HepG2 (cell line): ENCODE data around the gene SLC25A22. TPM values are rescaled to one million over a fixed set of nuclear protein-coding genes. Genes with fewer than 3 reads are reported as not detected.
A peak's percentile ranks its signal among the peaks of the same experiment; 100 is the strongest.

ENCODE experiments used
- ELK4 ChIP-seq: sonication (generic); formaldehyde crosslinking; IDR thresholded peaks from 2 replicates; pipeline ENCODE4 v1.9.0; 2021; ENCODE audit warnings: missing genetic modification reagents, borderline replicate concordance
- ESRRA ChIP-seq: sonication (generic); formaldehyde crosslinking; IDR thresholded peaks from 2 replicates; pipeline ENCODE4 v1.5.1; 2020; ENCODE audit warnings: mild to moderate bottlenecking, low read depth, missing genetic modification reagents
- GATAD2A ChIP-seq: IDR thresholded peaks from 2 replicates; pipeline ENCODE4 v1.6.1; 2016
- HNF4A ChIP-seq: sonication (generic); formaldehyde crosslinking; IDR thresholded peaks from 2 replicates; pipeline ENCODE4 v1.4.0; 2020; ENCODE audit warnings: missing genetic modification reagents
- MED8 ChIP-seq: sonication (generic); formaldehyde crosslinking; IDR thresholded peaks from 2 replicates; pipeline ENCODE4 v1.8.1; 2023; ENCODE audit warnings: mild to moderate bottlenecking, missing genetic modification reagents; ENCODE audit not compliant: insufficient replicate concordance
- MXI1 ChIP-seq: IDR thresholded peaks from 3 replicates; pipeline ENCODE4 v1.6.1; 2012; ENCODE audit warnings: low read depth, low read length, inconsistent platforms, borderline replicate concordance
- MYC ChIP-seq: sonication (generic); formaldehyde crosslinking; IDR thresholded peaks from 2 replicates; pipeline ENCODE4 v1.9.0; 2021; ENCODE audit warnings: missing genetic modification reagents, borderline replicate concordance
- PHB2 ChIP-seq: fragments of 450-650 bp; IDR thresholded peaks from 2 replicates; pipeline ENCODE4 v1.6.1; 2018; ENCODE audit not compliant: partially characterized antibody
- SMAD3 ChIP-seq: sonication (generic); formaldehyde crosslinking; IDR thresholded peaks from 2 replicates; pipeline ENCODE4 v1.4.0; 2020; ENCODE audit warnings: missing genetic modification reagents
- SP5 ChIP-seq: IDR thresholded peaks from 2 replicates; pipeline ENCODE4 v1.6.1; 2016; ENCODE audit warnings: low read depth, borderline replicate concordance
- THAP11 ChIP-seq: IDR thresholded peaks from 2 replicates; pipeline ENCODE4 v1.6.1; 2016; ENCODE audit warnings: missing biosample characterization, missing genetic modification reagents
- ZBTB21 ChIP-seq: sonication (generic); formaldehyde crosslinking; IDR thresholded peaks from 2 replicates; pipeline ENCODE4 v1.4.0; 2020; ENCODE audit warnings: missing genetic modification reagents
- ZFX ChIP-seq: sonication (generic); formaldehyde crosslinking; IDR thresholded peaks from 2 replicates; pipeline ENCODE4 v1.4.0; 2020; ENCODE audit warnings: mild to moderate bottlenecking, low read depth, missing genetic modification reagents, moderate library complexity
- ZNF451 ChIP-seq: sonication (generic); formaldehyde crosslinking; IDR thresholded peaks from 2 replicates; pipeline ENCODE4 v1.5.0; 2020; ENCODE audit warnings: mild to moderate bottlenecking, missing genetic modification reagents
- ZNF546 ChIP-seq: sonication (generic); formaldehyde crosslinking; conservative IDR thresholded peaks from 2 replicates; pipeline ENCODE4 v1.8.1; 2023; ENCODE audit warnings: mild to moderate bottlenecking, missing genetic modification reagents
- ZNF740 ChIP-seq: sonication (generic); formaldehyde crosslinking; IDR thresholded peaks from 2 replicates; pipeline ENCODE4 v1.4.0; 2020; ENCODE audit warnings: missing genetic modification reagents
- ZNF777 ChIP-seq: sonication (generic); formaldehyde crosslinking; IDR thresholded peaks from 2 replicates; pipeline ENCODE4 v1.4.0; 2020; ENCODE audit warnings: missing genetic modification reagents
- ZSCAN29 ChIP-seq: sonication (generic); formaldehyde crosslinking; conservative IDR thresholded peaks from 2 replicates; pipeline ENCODE4 v1.4.0; 2020; ENCODE audit warnings: mild to moderate bottlenecking, missing genetic modification reagents
- polyA plus RNA-seq, 8 experiments: library from polyadenylated mRNA; depleted of rRNA in 3 of 8; stranded (reverse) in 7 of 8; unstranded in 1 of 8; fragments of >200 nt; fragmentation: Illumina TruSeq in 4 of 8; extraction: Trizol in 4 of 8; gene quantifications; 2 replicates each; pipeline versions ENCODE4 v1.2.1 to v1.2.3, GENCODE V29; 2011 to 2016; ENCODE audit warnings: low read depth in 4 of 8, missing spikeins in 1 of 8, mixed read lengths in 1 of 8; ENCODE audit not compliant: insufficient read depth in 1 of 8
- total RNA-seq, 5 experiments: library from RNA; depleted of rRNA; stranded (reverse); fragments of >200 nt; fragmentation: Illumina TruSeq; extraction: Trizol; gene quantifications; 2 replicates each; pipeline ENCODE4 v1.2.3, GENCODE V29; 2016; ENCODE audit warnings: low read depth in 1 of 5
- TF ChIP-seq, protein P1 (sequence below), 2 experiments: sonication (generic) in 1 of 2; formaldehyde crosslinking in 1 of 2; IDR thresholded peaks; 2 replicates each; pipeline versions ENCODE4 v1.4.0 to v1.6.1; 2018 to 2020; ENCODE audit warnings: missing genetic modification reagents in 2 of 2, borderline replicate concordance in 1 of 2, low read depth in 1 of 2, mild to moderate bottlenecking in 1 of 2, missing biosample characterization in 1 of 2
- TF ChIP-seq, protein P2 (sequence below): sonication (generic); formaldehyde crosslinking; IDR thresholded peaks from 2 replicates; pipeline ENCODE4 v1.4.0; 2020; ENCODE audit warnings: missing genetic modification reagents
- TF ChIP-seq, protein P3 (sequence below): sonication (generic); formaldehyde crosslinking; conservative IDR thresholded peaks from 2 replicates; pipeline ENCODE4 v1.4.0; 2020; ENCODE audit warnings: mild to moderate bottlenecking, missing genetic modification reagents, moderate library complexity

The SLC25A22 gene
- total and polyA plus RNA-seq, 2 of the 13 experiments (the other 11 are each of a cell fraction or from before 2014, with no cell fraction given): 12.4 to 19.2 TPM

DNA sequence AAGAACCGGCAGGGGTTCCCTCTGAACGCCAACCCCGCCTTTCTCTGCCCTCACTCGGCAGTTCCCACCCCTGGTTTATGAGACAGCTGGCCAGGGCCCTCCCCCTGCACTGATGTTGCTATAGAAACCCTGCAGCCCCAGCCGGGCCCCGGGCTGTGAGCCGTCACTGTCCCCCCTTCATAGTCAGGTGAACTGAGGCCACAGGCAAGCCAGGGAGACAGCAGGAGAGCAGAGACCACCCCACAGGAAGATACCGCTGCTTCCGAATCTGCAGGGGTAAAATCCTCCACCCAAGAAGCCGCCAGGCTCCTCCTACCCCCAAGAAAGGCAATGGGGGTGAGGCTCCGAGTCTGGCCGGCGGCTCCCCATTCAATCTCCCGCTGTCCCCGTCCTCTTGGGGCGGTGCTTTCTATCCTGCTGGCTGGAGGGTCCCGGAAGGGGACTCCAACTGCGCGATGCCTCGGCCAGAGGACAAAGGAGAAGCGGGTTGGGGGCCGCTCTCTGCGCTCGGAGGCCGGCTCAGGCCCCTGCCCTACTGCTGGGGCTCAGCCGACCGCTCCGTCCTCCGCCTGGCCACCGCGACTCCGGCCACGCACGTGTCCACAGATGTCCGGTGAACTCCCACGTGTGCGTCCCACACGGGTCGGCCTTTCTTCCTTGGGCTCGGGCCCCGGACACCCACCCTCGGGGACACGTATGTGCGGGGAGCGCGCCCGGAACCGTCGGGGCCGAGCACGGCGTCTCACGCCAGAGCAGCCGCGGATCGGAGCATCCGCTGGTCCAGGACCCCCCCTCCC lies 587 bp downstream of the SLC25A22 start (continued):
- TF ChIP-seq SMAD3 (CRISPR knock-in tag): 0 out of 2 replicates have a peak, but pooled peaks have one; percentile 15
- TF ChIP-seq HNF4A (CRISPR knock-in tag): no peak
- TF ChIP-seq ZFX (CRISPR knock-in tag): peak; percentile 71
- TF ChIP-seq, protein P1, sequence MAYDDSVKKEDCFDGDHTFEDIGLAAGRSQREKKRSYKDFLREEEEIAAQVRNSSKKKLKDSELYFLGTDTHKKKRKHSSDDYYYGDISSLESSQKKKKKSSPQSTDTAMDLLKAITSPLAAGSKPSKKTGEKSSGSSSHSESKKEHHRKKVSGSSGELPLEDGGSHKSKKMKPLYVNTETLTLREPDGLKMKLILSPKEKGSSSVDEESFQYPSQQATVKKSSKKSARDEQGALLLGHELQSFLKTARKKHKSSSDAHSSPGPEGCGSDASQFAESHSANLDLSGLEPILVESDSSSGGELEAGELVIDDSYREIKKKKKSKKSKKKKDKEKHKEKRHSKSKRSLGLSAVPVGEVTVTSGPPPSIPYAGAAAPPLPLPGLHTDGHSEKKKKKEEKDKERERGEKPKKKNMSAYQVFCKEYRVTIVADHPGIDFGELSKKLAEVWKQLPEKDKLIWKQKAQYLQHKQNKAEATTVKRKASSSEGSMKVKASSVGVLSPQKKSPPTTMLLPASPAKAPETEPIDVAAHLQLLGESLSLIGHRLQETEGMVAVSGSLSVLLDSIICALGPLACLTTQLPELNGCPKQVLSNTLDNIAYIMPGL (CRISPR knock-in tag; IDR thresholded peaks at IDR 0.05; ENCODE audit: borderline replicate concordance in 1 of 2, low read depth in 1 of 2): peak in 1 of 2 experiments; percentile 70; a peak in 3 of 4 replicates
- peak; percentile 40 for TF ChIP-seq MED8 (CRISPR knock-in tag)
- TF ChIP-seq ZNF451: no peak
- TF ChIP-seq, protein P2, sequence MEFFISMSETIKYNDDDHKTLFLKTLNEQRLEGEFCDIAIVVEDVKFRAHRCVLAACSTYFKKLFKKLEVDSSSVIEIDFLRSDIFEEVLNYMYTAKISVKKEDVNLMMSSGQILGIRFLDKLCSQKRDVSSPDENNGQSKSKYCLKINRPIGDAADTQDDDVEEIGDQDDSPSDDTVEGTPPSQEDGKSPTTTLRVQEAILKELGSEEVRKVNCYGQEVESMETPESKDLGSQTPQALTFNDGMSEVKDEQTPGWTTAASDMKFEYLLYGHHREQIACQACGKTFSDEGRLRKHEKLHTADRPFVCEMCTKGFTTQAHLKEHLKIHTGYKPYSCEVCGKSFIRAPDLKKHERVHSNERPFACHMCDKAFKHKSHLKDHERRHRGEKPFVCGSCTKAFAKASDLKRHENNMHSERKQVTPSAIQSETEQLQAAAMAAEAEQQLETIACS (CRISPR knock-in tag): peak; percentile 95
- 0 out of 2 replicates have a peak, but pooled peaks have one; percentile 48 for TF ChIP-seq ZNF546 (CRISPR knock-in tag)
- TF ChIP-seq, protein P3, sequence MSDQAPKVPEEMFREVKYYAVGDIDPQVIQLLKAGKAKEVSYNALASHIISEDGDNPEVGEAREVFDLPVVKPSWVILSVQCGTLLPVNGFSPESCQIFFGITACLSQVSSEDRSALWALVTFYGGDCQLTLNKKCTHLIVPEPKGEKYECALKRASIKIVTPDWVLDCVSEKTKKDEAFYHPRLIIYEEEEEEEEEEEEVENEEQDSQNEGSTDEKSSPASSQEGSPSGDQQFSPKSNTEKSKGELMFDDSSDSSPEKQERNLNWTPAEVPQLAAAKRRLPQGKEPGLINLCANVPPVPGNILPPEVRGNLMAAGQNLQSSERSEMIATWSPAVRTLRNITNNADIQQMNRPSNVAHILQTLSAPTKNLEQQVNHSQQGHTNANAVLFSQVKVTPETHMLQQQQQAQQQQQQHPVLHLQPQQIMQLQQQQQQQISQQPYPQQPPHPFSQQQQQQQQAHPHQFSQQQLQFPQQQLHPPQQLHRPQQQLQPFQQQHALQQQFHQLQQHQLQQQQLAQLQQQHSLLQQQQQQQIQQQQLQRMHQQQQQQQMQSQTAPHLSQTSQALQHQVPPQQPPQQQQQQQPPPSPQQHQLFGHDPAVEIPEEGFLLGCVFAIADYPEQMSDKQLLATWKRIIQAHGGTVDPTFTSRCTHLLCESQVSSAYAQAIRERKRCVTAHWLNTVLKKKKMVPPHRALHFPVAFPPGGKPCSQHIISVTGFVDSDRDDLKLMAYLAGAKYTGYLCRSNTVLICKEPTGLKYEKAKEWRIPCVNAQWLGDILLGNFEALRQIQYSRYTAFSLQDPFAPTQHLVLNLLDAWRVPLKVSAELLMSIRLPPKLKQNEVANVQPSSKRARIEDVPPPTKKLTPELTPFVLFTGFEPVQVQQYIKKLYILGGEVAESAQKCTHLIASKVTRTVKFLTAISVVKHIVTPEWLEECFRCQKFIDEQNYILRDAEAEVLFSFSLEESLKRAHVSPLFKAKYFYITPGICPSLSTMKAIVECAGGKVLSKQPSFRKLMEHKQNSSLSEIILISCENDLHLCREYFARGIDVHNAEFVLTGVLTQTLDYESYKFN: peak; percentile 13; the same call in 1 of the 2 replicates
- peak; percentile 69; the same call in 1 of the 2 replicates for TF ChIP-seq ESRRA (CRISPR knock-in tag)
- TF ChIP-seq ZNF777 (CRISPR knock-in tag): 0 out of 2 replicates have a peak, but pooled peaks have one; percentile 54
- TF ChIP-seq GATAD2A (CRISPR knock-in tag): peak; percentile 4; the same call in 1 of the 2 replicates
- 0 out of 2 replicates have a peak, but pooled peaks have one; percentile 22 for TF ChIP-seq ZSCAN29
- TF ChIP-seq MYC: peak; percentile 76
- no peak for TF ChIP-seq ZBTB21 (CRISPR knock-in tag)
- TF ChIP-seq MXI1: peak; percentile 62; the same call in 1 of the 3 replicates
- peak; percentile 58; the same call in 1 of the 2 replicates for TF ChIP-seq ZNF740 (CRISPR knock-in tag)
- TF ChIP-seq THAP11: peak; percentile 10; the same call in 1 of the 2 replicates
- TF ChIP-seq PHB2: no peak
- peak; percentile 34; the same call in 1 of the 2 replicates for TF ChIP-seq ELK4 (CRISPR knock-in tag)
- TF ChIP-seq SP5 (CRISPR knock-in tag): peak; percentile 11; the same call in 1 of the 2 replicates
